ENCODE measurements around the gene STAG2.
"Not testable (repeated sequence)": the region's sequence is repeated elsewhere in the genome, so short reads cannot be mapped to it uniquely, and the experiment has no call there.

STAG2 gene

DNA sequence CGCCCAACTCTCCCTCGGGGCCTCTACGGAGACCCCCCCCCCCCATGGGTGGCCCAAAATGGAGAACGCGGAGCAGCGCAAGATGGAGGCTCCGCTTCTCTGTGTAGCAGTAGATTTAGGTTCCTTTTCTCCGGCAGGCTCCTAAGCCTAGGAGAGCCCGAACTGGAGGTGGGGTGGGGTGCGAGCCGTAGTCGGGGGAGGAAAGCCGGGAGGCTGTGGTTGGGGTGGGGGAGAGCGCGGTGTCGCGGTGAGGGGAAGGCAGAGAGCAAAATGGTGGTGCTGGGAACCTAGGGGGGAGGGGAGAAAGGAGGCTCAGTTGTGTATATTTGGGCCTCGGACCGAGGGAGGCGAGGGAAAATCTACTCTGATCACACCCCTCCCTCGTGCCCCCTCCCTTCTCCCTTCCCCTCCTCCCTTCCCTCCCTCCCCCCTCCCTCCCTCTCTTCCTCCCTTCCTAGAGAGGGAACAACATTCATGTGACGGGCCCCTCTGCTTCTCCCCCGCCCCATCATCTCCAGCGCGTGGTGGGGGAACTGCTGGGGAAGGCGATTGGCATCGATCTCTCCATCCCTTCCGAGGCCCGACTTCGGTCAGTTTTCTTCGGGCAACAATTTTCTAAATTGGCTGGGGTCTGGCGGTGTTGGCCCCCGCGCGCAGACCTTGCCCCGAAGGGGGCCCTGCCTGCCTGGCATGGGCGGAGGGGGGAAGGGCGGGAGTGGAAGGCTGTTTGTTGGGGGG is at the start of gene STAG2:
Gene STAG2, plus strand, starts transcription at position 439 of the 738 bp plus-strand sequence. CDS start 60,922 bp downstream, outside the sequence.
- peak; percentile 66 to 69 for DNase-seq

DNA sequence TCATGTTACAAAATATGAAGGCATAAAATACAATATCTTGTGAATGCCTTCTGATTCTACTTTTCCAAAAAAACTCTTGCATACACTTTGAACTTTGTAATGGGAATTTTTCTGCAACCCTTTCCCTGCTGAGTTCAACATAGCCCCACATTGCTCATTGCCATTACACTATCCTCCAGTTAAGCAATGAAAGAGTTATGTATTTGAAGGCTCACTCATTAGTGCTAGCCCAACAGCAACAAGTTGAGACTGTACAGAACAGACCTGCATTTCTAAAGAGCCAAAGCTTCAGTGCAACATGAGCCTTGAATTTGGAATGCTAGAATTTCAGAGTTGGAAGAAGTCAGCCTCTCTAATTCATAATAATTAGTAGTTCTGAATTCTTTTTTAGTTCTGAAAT is 44.4 kb upstream of the STAG2 start:
- DNase-seq: no peak

DNA sequence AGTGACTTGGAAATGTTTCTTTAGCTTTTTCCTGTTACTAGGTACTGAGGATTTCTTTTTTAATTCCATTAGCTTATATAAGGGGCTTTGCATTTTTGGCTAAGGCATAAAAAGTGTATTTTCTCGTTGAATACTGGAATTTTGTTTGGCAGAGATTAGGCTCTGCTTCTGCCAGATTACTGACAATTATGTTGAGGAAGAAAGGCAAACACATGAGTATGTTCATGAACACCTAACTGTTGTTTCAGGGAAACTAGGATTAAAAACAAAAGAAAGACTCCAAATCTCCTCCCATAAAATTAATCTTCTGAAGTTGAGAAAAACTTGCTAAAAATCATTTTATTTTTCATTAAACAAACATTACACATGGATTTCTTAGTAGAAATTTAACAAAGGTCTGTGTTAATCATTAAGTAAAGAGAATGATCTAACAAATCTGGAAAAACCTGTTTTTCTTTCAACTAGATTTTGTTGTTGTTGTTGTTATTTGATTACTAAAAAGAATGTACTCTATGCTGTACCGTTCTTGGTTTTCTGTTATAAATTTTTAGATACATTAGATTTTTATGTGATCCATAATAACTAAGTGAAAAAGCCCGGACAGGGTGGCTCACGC is 43.3 kb upstream of the STAG2 start:
- no peak for DNase-seq

DNA sequence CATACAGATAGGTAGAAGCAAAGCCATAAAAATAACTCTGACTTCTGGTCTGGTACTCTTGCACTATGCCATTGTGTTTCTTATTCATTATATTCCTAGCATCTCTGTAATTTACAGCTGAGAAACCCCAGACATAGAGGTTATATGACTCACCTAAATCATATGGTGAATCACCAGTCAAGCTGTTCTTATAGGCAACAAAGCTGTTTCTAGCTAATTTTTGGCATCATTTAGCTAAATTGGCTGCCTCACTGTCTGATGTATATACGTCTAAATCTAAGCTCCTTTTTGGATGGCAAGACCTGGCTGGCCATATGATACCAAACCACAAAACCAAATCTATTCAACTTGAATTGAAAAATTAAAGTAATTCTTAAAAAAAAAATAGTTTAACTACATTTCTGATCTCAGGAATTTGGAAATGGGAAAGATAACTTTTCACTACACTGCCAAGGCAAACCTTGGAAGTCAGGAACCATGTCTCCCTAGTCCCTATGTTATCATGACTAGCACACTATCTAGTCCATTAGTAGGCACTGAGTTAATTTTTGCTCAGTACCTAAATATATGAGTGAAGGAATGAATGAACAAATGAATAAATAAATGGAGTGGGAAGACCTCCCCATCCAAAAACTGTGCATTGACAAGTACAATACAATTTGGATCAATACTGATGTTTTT is 41.3 kb upstream of the STAG2 start:
- DNase-seq: no peak

DNA sequence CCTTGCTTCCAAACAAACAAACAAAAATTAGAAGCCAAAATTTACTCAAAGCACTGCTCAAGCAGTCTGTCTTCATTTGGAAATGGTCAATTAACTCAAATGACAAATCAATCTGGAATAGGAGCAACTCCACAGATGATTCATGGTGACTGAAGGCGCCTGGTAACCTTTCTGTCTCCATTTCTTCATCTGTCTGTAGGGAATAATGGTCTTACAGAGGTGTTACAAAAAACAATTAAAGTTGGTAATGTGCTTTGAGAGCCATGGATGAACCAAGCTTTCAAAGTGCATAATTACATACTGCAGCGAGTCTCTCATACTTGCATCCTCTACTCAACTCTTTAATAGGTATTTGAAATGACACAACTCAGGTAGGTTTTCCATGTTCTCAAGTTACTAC is 38.3 kb upstream of the STAG2 start:
- no peak for DNase-seq

DNA sequence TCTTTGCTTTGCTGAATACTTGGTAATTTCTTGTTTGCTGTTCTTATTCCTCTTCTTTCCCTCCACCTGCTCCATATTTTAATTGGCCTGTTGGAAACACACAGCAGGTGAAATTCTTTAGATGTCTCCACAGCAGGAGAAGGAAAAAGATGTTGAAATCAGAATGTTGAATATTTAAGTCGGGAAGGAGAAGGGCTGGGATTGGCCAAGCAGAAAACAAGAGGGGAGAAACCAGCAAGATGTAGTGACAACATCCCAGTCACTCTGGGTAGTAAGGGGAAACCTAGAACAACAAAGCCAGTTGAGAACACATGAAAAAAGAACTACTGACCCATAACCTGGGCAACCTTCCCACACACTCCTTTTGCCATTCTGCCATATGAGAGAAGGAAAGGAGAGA is 37.3 kb upstream of the STAG2 start:
- no peak for DNase-seq

DNA sequence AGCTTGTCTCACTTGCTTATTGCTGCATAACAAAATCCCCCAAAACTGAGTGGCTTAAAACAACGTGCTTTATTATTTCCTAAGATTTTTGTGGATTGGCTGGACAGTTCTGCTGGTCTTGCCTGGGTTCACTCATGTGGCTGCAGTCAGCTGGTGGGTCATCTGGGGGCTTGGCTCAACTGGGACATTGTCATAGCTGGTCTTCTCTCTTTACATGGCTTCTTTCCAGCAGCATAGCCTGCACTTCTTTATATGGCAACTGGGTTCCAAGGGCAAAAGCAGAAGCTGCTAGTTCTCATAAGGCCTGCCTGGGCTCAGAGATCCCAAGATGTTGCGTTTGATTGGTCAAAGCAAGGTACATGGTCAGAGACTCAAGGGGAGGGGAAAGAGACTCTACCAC is 33.7 kb upstream of the STAG2 start:
- no peak for DNase-seq

DNA sequence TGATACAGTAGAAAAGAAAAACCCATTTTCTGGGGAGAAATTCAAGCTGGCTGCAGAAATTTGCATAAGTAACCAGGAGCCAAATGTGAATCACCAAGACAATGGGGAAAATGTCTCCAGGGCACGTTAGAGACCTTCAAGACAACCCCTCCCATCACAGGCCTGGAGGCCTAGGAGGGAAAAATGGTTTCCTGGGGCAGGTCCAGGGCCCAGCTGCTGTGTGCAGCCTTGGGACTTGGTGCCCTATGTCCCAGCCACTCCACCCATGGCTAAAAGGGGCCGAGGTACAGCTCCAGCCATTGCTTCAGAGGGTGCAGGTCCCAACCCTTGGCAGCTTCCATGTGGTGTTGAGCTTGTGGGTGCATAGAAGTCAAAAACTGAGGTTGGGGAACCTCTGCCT is 29.5 kb upstream of the STAG2 start:
- not testable (repeated sequence) for DNase-seq

DNA sequence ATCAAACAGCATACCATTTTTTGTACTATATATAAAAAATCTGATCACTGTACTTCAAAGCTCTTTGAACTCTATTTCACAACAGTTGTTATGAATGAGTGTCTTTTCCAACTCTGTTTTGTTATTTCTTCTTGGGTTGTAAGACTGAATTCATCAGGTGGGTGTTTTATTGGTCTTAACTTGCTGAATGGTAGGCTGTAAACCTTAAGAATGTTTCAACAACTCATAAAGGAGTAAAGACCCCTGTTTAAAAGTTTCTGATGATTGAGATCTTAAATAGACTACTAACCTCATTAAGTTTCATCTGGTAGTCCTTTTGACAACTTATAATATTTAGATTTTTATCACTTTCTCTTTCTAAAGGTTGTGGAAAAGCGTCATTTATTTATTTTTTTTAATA is 18.4 kb upstream of the STAG2 start:
- DNase-seq: no peak

DNA sequence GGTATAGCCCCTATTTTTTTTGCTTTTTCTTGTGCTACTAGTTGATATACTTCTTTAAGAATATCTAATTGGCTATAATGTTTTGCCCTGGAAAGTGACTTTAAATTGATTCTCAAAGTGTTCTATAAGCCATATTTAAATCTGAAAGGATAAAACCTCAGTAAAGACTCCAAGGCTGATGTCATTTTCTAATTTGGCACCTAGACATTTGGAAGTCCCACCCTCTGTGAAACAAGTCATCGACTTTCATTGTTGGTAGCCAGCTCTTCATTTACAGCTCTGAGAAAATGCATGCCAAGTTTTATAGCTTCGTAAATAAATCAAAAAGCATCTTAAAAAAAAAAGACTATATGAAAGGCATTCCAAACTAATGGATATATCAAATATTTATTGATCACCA is 18.0 kb upstream of the STAG2 start:
- no peak for DNase-seq

DNA sequence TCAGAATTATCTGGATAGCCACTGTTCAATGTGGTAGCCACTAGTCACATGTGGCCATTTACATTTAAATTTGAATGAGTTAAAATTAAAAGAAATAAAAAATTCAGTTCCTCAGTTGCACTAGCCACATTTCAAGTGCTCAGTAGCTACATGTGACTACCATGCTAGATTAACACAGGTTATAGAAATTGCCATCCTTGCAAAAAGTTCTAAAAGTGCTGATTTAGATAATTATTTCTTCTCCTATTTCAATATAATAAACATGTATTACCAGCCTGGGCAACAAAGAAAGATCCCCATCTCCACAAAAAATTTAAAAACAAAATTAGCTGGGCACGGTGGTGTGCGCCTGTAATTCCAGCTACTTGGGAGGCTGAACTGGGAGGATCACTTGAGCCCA is 11.7 kb upstream of the STAG2 start:
- no peak for DNase-seq

DNA sequence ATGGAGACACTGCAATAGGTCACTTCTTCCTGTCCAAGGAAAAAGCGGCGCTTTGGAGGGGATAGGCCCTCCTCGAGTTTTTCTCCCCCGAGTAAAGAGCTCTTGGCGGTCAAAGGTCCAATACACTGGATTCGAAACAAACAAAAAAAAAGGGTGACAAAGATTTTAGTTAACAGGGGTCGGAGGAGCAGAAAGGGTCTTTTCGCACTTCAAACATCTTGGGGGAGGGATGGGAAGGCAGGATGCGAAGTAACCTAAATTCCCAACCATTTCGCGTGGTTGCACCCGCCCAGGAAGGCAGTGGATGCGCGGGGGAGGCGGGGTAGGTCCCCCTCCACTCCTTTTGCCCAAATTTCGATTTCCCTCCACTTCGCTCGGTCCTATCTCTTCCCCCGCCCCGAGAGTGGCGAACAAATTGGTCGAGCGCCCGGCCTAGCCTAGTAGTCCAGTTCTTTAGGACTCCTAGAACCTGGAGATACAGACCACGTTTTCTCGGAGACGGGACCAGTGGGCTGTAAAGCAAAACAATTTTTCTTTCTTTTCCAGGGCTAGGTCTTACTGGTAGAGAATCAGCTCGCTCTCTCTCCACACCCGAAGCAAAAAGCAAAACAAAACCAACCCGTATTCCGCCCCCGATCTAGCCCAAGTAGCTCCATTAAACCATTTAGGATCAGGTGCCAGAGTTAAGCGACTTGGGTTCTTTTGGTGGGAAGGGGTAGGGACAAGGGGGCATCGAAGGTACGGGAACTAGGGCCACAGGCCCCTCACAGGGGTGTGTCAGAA is 2.0 kb upstream of the STAG2 start:
- peak; percentile 1 to 28 for DNase-seq

DNA sequence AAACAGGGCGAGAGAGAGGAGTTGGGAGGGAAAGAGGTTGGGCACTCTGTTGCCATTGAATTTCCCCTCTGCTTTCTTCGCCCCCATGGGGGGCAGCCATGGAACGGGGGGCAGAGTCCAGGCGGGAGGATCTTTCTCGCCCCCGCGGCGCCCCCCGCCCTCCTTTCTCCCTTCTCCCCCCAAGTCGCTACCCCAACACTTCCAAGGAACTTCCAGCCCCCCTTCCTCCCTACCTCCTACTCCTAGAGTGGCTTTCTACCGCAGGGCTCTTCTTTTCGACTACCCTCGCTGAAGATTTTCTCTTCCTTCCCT is 594 bp upstream of the STAG2 start:
- DNase-seq: no peak

DNA sequence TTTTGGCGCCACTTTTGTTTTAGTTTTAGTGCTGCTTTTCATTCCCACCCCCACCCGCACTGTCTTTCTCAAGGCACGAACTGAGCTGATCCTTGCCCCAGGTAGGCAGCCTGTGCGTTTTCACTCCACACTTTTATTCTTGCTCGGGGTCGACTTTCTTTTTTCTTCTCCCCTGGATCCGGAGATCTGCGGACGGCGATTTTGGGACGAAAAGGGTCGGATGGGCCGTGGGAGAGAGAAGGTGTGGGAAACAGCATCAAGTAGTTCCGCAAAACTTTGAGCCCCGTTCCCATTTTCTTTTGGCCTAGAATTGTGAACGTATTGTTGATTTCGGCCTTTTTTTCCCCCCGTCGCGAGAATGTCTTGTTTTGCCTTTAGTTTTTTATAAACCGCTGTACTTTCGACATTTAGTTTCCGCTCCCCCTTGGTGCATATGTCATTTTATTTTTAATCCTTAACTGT is 531 bp downstream of the STAG2 start:
- peak in 1 of 2 donors; percentile 22 for DNase-seq

DNA sequence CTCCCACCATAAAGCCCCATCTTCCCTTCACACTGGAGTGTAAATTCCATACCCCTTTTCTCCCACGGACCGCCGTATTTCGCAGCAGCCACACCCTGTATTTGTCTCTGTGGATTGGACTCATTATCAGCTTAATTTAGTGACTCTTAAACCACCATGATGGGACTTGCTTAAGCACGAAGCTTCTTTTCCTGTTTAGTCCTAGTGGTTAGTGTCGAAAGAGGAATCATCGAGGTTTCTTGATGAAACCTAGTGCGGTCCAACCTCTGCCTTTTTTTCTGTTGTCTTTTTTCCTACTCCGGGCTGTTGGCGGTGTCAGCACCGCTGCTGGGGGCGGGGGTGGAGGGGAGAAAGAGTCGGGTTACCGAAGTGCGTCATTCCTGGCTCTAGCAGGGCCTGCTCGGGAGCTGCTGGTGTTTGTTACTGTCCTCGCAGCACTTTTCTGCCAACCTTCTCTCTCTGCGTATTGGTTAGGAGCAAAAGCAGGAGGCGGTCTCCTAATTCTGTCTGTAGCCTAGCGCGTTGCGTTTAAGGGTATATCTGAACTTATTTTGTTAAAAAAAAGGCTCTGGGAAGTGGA is 1.4 kb downstream of the STAG2 start:
- peak; percentile 87 to 90 for DNase-seq

DNA sequence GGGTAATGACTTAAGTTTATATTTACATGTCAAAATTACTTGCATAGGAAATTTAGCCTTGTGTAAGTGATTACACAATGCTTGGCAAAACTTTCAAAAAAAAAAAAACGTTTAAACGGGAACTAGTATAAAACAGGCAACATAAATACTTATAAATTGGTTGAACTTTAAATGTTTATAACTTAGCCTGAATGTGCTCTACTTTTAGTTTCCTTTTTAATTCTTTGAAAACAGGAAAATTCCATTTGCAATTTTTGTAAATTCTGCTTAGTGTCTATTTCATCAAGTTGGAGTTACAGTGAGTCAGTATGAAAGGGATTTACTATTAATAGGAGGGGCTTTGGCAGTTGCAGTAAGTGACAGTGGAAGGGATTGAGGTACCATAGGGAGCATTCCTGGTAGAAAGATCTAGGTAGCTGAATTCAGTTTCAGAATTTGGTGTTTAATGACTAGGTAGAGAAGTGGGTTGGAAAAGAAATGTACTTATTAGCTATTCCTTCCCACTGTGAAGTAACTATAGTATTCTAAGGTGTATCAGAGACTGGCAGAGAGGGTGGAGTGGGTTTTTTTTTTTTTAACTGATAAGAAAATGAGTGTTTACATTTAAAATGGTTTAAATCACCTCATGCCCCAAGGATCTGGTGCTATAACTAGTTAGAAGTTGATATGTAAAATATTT is 2.8 kb downstream of the STAG2 start:
- no peak for DNase-seq

DNA sequence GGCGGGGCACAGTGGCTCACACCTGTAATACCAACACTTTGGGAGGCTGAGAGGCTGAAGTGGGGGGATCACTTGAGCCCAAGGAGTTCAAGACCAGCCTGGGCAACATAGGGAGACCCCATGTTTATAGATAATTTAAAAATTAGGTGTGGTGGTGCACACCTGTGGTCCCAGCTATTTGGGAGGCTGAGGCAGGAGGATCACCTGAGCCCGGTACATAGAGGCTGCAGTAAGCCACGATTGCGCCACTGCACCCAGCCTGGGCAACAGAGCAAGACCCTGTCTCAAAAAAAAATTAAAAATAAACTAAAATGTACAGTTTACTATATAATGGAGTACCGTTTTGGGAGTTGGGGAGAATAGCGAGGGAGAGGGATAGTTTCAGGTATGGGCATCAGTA is 4.2 kb downstream of the STAG2 start:
- no peak for DNase-seq

DNA sequence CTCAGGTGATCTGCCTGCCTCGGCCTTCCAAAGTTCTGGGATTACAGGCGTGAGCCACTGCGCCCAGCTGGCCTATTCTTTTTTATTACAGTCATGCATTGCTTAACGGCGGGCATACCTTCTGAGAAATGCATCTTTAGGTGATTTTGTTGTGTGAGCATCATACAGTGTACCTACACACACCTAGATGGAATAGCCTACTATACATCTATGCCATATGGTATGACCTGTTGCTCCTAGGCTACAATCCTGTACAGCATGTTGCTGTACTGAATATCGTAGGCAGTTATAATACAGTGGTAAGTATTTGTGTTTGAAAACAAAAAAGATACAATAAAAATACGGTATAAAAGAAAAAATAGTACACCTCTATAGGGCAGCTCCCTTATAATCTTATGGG is 6.0 kb downstream of the STAG2 start:
- no peak for DNase-seq

DNA sequence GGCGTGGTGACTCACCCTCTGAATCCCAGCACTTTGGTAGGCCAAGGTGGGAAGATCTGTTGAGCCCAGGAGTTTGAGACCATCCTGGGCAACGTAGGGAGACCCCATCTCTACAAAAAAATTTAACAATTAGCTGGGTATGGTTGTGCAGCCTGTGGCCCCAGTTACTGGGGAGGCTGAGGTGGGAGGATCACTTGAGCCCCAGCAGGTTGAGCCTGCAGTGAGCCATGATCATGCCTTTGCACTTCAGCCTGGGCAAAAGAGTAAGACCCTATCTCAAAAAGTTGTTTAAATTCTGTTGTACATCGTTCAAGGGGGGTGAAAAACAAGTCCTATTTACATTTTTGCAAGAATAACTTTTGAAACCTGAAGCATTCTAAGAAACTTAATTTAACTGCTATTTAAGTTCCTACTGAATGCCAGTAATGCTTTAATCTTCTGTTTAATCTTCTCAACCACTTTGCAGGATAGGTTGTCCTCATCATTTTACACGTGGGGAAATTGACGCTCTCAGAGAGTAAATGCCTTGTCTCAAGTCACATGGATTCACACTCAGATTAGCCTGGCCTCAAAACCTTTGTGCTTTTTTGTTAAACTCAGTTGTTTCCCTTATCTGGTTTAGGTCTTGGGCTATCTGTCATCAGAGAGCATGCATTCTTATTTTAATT is 7.0 kb downstream of the STAG2 start:
- no peak for DNase-seq

DNA sequence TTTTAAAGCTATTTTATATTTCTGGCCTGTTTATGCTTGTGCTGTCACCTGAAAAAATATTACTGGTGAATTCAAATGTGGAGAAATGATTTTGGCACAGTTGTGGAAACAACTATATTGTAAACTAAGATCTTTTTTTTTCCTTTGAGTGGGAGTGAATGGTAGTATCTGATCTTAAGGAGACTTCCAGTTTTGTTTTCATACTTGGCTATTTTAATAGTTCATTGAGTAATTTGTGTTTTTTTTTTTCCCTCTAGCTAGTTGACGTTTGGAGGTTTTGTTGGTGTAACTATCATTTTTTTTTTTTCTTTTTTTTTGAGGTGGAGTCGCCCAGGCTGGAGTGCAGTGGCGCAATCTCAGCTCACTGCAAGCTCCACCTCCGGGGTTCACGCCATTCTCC is 10.5 kb downstream of the STAG2 start:
- DNase-seq: peak in 1 of 2 donors; percentile 15

DNA sequence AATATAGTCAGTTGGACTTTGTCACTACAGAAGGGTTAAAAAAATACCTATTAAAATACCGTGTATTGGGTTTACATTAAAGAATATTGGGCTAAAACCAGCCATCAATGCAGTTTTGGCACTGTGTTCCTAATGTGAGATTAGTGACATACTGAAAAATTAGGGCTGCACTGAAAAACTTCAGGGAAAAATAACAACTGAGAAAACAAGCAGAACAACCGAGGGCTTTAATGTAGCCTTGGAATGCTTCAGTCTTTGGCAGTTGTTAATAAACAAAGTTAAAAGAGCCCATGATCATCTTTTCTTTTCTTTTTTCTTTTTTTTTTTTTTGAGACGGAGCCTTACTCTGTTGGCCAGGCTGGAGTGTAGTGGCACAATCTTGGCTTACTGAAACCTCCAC is 12.4 kb downstream of the STAG2 start:
- no peak for DNase-seq

DNA sequence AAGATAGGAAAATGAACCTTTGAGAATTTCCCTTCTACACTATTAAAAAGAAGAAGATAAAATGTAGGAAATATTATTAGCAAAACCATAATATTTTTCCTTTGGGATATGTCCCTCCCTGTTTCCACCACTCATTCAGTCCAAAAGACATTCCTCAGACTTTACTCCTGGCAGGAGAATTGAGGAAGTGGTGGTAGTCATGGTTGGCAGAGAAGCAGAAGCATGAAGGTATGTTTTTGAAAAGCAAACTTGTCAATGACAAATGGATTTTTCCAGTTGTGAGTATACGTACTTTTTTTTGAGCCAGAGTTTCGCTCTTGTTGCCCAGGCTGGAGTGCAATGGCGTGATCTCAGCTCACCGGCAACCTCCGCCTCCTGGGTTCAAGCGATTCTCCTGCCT is 13.7 kb downstream of the STAG2 start:
- no peak for DNase-seq
